Activated effector memory CD4-positive, alpha-beta T cell treated with anti-CD3 and anti-CD28 coated beads, Interleukin-2, amount 50 U/mL, for 16 hours (primary cell): ENCODE results near the gene CAMTA1.
A peak's percentile ranks its signal among the peaks of the same experiment; 100 is the strongest.

Experiments
- DNase-seq: peaks from one replicate; pipeline ENCODE4 v3.0.0-alpha.2; 2020

CAMTA1 gene

GRCh38 chr1:7655354-7655753 lies 870.1 kb downstream of the CAMTA1 start:
- DNase-seq = no peak

DNA sequence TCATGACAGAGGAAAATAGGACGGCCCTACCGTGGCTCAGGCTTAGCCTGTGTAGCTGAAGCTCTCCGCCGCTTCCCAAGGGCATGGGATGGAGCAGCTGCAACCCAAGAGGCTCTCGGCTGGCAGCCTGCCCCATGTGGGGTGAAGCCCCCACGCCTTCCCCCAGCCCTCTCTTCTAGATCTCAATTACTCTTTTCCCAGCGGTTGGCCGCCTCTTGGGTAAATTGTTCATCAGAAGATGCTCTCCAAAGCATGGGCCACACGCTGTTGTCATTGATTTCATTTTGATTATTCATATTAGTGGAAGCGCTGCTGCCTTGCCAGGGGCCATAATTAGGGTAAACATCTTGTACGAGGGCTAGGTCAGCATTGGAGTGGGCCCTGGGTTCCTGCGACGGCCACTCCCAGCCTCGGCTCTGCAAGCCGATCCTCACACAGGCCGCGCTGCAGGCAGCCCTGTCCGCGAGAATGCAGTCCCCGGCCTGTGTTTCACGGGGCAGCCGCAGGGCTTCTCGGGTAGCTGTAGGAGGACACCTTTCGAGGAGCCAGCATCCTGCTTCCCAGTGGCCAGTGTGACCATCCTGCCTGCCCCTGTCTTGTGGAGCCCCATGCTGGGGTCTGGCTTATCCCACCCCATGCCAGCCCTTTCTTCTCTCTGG lies 871.4 kb downstream of the CAMTA1 start:
- DNase-seq = no peak

GRCh38 chr1:7657287-7658016 lies 872.2 kb downstream of the CAMTA1 start:
- DNase-seq = no peak

DNA sequence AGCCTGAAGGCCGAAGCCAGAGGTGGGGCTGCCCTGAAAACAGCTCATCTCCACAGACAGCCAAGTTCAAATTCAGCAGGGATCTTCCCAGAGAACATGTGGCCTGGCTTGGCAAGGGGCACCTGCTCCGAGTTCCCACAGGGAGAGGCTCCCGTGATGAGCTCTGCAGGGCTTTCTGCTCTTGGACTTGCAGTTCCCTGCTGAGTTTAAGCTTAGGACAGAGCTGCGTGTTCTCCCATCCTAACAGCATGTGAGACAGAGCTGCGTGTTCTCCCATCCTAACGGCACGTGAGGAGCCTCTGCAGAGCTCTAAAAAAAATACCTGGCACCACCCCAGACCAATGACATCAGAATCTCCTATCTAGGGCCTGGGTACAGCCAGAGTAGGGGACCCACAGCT lies 872.8 kb downstream of the CAMTA1 start:
- DNase-seq = no peak

GRCh38 chr1:7659514-7659913 lies 874.3 kb downstream of the CAMTA1 start:
- DNase-seq = no peak

DNA sequence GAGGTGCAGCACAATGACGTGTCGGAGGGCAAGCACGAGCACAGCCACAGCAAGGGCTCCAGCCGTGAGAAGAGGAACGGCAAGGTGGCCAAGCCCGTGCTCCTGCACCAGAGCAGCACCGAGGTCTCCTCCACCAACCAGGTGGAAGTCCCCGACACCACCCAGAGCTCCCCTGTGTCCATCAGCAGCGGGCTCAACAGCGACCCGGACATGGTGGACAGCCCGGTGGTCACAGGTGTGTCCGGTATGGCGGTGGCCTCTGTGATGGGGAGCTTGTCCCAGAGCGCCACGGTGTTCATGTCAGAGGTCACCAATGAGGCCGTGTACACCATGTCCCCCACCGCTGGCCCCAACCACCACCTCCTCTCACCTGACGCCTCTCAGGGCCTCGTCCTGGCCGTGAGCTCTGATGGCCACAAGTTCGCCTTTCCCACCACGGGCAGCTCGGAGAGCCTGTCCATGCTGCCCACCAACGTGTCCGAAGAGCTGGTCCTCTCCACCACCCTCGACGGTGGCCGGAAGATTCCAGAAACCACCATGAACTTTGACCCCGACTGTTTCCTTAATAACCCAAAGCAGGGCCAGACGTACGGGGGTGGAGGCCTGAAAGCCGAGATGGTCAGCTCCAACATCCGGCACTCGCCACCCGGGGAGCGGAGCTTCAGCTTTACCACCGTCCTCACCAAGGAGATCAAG lies 878.3 kb downstream of the CAMTA1 start:
- DNase-seq = no peak

- no peak for DNase-seq
Measured at GRCh38 chr1:7664147-7664892, 879.1 kb downstream of the CAMTA1 start.

- no peak for DNase-seq
Measured at GRCh38 chr1:7664893-7665250, 879.6 kb downstream of the CAMTA1 start.

- DNase-seq = no peak
Measured at GRCh38 chr1:7666249-7666648, 881.0 kb downstream of the CAMTA1 start.

- no peak for DNase-seq
Measured at GRCh38 chr1:7667159-7667558, 881.9 kb downstream of the CAMTA1 start.

GRCh38 chr1:7667625-7668218 lies 882.5 kb downstream of the CAMTA1 start:
- DNase-seq = peak; percentile 94

- peak; percentile 84 for DNase-seq
Measured at GRCh38 chr1:7669559-7670311, 884.5 kb downstream of the CAMTA1 start.

GRCh38 chr1:7670334-7671145 lies 885.3 kb downstream of the CAMTA1 start:
- DNase-seq = no peak

DNA sequence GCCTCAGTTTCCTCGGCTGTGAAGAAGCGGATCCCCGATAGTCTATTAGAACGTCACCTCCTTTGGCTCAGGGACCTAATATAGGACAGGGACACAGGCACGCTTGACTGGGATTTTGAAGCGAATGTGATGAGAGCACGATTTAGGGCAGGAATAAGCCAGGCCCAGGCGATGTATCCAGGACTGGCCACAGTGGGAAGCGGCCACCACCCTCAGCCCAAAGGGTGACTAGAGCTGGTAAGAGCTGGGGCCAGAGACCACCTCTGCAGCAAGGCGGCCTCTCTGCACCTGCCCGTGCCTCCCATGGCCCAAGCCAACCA lies 885.9 kb downstream of the CAMTA1 start:
- no peak for DNase-seq

- no peak for DNase-seq
Measured at GRCh38 chr1:7671676-7672075, 886.4 kb downstream of the CAMTA1 start.

DNA sequence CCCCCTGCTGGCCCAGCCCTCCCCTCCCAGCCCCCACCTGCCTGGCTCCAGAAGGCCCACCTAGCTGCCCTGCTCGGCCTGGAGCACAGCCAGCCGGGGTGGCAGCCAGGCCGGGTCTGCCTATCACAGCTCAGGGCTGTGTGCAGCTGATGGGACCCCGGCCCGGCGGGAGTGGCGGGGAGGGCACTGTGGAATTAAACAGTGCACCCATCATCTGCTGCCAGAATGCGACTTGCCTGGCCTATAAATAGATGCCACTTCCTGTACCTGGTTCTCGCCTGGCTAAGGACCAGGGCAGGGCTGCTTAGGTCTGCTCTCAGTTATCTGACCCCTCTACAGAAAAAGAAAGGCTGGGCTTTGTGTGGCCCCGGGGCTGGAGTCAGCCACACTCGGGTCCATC lies 887.6 kb downstream of the CAMTA1 start:
- DNase-seq = no peak

DNA sequence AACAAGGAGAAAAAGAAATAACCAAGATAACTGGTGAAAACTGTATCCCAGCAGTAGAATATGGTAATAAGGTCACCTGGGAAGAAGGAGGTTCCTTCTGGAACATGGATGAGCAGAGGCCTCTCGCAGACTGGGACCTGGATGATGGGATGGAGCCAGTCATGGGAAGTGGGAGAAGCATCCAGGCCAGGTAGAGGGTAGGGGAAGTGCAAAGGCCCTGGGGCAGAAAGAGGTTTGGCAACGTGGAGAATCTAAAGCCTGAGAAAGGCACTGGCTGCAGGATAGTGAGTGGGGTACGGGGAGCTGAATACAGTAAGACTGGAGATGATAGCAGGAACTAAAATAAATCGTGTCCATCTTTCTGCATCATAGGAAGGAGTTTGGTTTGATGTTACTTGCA lies 889.7 kb downstream of the CAMTA1 start:
- no peak for DNase-seq

GRCh38 chr1:7675431-7676273 lies 890.4 kb downstream of the CAMTA1 start:
- no peak for DNase-seq

DNA sequence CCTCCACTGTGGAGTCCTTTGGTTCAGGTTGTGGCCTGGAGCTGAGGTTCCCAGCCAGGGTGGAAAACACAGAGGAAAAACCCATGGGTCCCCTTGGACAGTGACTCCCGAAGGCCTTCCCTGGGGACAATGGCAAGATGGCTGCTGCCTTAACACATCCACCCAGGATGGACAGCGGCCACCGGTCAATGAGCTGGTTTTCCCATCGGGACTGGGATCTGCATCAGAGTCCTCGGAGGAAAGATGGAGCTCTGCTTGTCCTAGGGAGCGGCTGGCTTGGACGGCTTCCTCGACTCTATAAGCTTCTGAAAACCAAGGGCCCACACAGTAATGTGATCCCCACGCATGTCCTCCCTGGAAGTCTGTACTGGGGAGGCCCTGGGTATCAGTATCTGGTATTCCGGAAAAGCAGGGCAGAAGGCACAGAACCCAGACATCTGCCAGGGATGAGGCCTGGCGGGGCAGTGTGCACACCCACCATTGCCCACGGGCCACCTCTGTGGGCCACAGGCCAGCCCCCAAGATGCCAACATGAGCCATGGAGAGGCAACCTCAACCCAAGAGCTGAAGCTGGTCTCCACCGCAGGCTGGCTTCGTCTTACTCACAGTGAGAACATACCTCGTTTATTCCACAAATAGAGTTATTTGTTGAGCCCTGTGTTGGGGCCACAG lies 891.2 kb downstream of the CAMTA1 start:
- no peak for DNase-seq

GRCh38 chr1:7677111-7677510 lies 891.9 kb downstream of the CAMTA1 start:
- no peak for DNase-seq
